Measurements from ENCODE around the gene EDIL3.
A peak's percentile ranks its signal among the peaks of the same experiment; 100 is the strongest.
"Not testable (repeated sequence)": the region's sequence is repeated elsewhere in the genome, so short reads cannot be mapped to it uniquely, and the experiment has no call there.

EDIL3 gene

DNA sequence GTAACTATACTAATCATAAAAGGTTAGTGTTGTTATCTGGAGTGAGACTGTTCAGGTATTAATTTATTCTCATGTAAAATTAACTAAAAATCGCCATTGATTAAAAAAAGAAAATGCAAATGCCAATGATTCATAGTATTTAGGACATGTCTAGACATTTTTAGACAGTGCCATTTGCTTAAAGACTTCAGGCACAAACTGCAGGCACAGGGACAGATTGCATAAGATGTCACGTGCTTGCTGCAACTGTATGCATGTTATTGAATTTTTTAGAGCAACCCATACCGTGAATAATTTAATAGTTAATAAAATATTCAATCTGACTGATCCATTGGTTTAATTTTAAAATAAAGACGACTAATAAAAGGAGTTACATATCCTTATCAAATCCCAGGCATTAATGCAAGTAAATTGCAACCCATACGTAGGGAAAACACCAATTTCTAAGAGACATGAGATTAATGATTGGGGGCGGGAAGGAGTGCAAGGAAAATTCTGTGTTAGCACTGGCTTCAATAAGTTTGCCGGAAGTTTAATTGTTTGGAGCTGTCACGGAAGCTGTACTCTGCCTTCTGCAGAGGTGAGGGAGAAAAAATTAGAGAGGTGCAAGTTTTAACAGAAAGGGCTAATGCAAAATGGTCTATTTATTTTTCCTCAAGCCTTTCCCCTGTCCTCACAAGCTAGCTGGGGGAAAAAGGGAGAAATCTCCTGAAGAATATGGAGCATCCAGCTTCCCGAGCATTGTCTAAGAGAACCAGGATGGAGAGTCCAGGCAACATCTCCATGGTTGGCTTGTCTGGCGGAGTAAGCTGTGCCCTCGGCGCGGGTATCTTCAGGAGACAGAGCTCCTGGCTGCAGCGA lies 2.9 kb downstream of the EDIL3 start:
- peak in 6 of 10 donors; percentile 12 to 62 (median 40) for DNase-seq

GRCh38 chr5:84379749-84380148 lies 4.9 kb downstream of the EDIL3 start:
- intact Hi-C loops (cut with DNase I), result loop anchor here (2.0 to 10.0 kb wide), 4 partner anchors 87 to 657 kb away; partner anchors contain the start of gene HAPLN1
- DNase-seq, result no peak

More for the DNA sequence above, 2.9 kb downstream of the EDIL3 start:
- intact Hi-C loops (cut with DNase I), result loop anchor here (2.0 to 5.0 kb wide), 2 partner anchors 89 to 455 kb away; no protein-coding TSS in a partner anchor

DNA sequence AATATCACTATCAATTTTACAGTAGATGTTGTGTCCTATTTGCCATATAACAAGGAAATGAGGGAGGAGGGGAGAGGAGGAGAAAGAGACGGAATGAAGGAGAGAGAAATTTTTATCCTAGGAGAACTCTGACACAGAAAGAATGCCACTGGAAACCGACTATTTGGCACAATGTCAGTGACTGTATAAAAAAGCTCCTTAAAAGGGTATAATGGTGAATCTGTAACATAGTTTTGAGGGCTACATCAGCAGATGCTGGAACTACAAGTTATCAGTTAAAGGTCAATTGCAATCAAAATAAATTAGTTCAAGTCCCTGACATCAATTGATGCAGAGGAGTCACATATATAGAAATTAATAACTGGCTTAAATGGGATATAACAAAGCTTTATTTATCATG lies 5.7 kb downstream of the EDIL3 start:
- intact Hi-C loops (cut with DNase I), result loop anchor here (5.0 to 10.0 kb wide), 2 partner anchors 104 to 657 kb away; partner anchors contain the start of gene HAPLN1
- no peak for DNase-seq

GRCh38 chr5:84378420-84378819 lies 6.3 kb downstream of the EDIL3 start:
- DNase-seq, result no peak
- intact Hi-C loops (cut with DNase I), result loop anchor here (5.0 to 10.0 kb wide), 2 partner anchors 104 to 656 kb away; partner anchors contain the start of gene HAPLN1

DNA sequence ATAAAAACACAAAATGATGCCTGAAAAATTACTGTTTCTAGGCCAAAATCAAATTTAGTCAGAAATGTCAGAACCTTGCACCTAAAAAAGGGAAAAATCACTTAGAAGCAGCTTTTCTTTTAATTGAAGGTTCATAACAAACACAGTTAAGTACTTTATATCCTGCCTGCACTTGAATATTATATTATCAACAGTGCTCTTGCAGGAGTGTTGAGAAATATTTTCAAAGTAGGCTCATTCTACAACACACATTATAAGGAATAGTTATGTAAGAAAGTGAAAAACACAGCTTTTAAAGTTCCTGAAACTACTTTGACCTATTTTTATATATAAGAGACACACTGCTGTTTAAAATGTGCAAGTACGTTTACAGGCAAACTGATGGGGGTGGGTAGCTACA lies 8.3 kb downstream of the EDIL3 start:
- DNase-seq, result no peak
- intact Hi-C loops (cut with DNase I), result loop anchor here (5.0 to 10.0 kb wide), 2 partner anchors 102 to 654 kb away; partner anchors contain the start of gene HAPLN1

DNA sequence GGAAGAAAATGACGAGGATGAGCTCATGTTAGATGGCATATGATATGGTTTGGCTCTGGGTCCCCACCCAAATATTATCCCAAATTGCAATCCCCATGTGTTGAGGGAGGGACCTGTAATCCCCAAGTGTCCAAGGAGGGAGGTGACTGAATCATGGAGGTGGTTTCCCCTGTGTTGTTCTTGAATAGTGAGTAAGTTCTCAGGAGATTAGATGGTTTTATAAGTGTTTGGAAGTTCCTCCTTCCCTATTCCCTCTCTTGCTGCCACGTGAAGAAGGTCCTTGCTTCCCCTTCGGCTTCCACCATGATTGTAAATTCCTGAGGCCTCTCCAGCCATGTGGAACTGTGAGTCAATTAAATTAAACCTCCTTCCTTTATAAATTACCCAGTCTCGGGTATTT lies 10.1 kb downstream of the EDIL3 start:
- intact Hi-C loops (cut with DNase I), result loop anchor here (10.0 kb wide), 1 partner anchor 100 kb away; no protein-coding TSS in a partner anchor
- no peak for DNase-seq

DNA sequence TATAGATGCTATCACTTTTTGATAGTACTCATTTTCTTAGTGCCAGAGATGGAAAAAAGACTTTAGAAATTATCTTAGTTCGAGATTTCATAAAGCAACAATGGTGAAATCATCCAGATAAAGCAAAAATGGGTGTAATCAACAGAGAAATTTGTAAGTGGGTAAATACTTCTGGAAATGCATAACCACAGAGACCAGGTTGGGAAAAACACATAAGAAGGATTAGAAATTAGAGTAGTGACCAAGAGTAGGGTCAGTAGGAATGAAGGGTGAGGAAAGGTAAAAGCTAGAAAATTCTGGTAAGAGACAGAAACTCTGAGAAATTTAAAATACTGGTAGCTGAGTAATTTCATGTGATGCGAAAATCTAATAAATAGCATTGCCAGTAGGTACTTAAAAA lies 11.2 kb downstream of the EDIL3 start:
- intact Hi-C loops (cut with DNase I), result loop anchor here (10.0 kb wide), 1 partner anchor 99 kb away; no protein-coding TSS in a partner anchor
- no peak for DNase-seq

- intact Hi-C loops (cut with DNase I), result loop anchor here (10.0 kb wide), 1 partner anchor 97 kb away; no protein-coding TSS in a partner anchor
Observed at GRCh38 chr5:84372066-84372695, 12.5 kb downstream of the EDIL3 start.

DNA sequence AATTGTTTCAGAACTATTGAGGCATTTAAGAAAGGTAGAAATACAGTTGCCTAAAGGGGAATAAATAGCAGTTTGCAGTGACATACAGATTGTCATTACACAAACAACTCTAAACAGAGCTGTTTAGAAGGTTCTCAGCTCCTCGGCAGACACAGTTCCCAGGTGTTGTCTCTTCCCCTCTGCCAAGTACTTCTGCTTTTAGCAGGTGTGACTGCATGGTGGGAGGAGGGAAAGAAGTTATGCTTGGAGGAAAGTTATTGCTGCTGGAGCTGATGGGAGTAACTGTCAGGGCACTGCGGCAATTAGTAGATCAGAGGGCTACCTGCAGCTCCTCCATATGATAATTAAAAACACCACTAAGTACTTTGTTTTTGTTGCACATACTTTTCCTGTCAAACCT lies 14.5 kb downstream of the EDIL3 start:
- intact Hi-C loops (cut with DNase I), result loop anchor here (10.0 kb wide), 1 partner anchor 95 kb away; no protein-coding TSS in a partner anchor
- DNase-seq, result no peak

More at GRCh38 chr5:84372066-84372695, 12.5 kb downstream of the EDIL3 start:
- no peak for DNase-seq

DNA sequence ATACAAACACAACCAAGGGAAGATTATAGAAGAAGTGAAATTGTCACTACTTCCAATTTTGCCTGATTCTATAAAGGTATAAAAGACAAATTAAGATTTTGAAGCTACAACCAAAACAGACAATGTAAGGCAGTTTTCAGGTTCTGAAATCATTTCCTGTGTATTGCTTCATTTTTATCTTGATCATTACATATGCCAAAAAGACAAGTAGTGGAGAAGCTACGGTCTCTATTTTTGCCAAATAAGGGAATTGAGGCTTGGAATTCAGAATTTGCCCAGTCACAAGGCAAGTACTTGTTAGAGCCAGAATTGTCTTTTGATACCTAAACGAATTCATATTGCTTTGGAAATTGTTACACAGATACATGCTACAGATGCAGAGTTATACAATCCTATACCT lies 20.6 kb downstream of the EDIL3 start:
- DNase-seq, result no peak
- intact Hi-C loops (cut with DNase I), result no loop called here

GRCh38 chr5:84362061-84362720 lies 22.5 kb downstream of the EDIL3 start:
- DNase-seq, result no peak
- intact Hi-C loops (cut with DNase I), result no loop called here

DNA sequence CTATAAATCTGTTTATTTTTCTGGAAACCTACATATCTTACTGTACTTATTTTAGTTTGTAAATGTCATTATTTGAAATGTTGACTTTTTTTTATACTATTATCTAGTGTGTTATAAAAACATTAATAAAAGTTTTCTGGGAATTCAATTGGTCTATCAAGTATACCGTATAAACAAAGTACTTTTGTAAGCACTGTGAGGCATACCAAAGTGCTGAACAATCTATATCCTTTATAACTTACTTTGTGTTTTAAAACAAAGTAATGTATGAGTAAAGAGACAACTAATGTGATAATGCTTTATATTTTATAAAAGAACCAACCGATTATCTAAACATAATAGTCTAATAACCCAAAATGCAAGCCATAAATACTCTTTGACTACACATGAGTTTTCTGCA lies 23.1 kb downstream of the EDIL3 start:
- no peak for DNase-seq
- intact Hi-C loops (cut with DNase I), result no loop called here

DNA sequence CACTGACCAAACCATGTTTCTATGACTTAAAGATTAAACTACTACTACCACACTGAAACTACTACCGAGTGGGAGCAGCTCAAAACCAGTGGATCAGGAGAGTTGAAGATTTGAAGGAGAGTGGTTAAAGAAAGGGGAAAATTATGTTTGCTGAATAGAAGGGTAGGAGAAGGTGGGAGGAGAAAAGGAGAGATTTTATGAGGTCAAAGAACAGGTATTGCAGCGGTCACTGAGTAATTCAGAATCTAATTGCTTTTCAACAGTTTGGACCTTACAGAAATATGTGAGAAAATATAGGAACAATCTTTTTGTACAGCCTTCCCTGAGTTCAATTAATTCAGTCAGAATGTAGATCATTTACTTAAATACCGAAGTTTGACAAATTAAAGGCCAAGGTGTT lies 24.6 kb downstream of the EDIL3 start:
- intact Hi-C loops (cut with DNase I), result no loop called here

GRCh38 chr5:84354101-84354500 lies 30.6 kb downstream of the EDIL3 start:
- intact Hi-C loops (cut with DNase I), result no loop called here
- DNase-seq, result no peak

More for the DNA sequence above, 24.6 kb downstream of the EDIL3 start:
- no peak for DNase-seq

DNA sequence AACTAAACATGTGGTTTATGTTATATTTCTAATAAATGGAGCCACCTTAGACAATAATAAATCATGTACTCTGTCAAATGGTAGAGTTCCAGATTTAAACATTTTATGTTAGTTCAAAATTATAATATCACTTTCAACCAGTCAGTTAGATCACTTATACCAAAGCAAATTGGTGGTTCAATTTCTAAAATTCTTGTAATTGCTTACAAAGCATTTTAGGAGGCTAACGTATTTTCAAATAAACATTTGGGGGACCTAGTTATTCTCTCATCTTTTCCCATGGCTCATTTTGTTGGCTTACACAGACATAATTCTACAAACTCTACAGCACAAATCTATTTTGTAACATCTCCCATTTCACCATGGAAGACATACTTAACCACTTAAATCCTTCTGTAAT lies 39.9 kb downstream of the EDIL3 start:
- intact Hi-C loops (cut with DNase I), result no loop called here
- DNase-seq, result no peak

- intact Hi-C loops (cut with DNase I), result no loop called here
Observed at GRCh38 chr5:84343171-84343570, 41.5 kb downstream of the EDIL3 start.

DNA sequence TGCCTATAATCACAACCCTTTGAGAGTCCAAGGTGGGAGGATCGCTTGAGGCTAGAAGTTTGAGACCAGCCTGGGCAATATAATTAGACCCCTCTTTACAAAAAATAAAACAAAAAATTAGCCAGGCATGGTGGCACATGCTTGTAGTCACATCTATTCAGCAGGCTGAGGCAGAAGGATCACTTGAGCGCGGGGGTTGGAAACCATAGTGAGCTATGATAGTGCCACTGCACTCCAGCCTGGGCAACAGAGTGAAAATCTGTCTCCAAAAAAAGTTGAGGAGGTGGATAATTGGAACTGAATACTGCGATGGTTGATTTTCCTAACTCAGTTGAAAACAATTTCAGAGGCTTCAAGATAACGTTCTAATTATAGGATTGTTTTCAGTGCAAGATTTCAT lies 52.6 kb downstream of the EDIL3 start:
- peak in 7 of 10 donors; percentile 8 to 86 (median 28) for DNase-seq
- intact Hi-C loops (cut with DNase I), result no loop called here

More at GRCh38 chr5:84343171-84343570, 41.5 kb downstream of the EDIL3 start:
- no peak for DNase-seq

GRCh38 chr5:84327591-84327990 lies 57.1 kb downstream of the EDIL3 start:
- DNase-seq, result no peak
- intact Hi-C loops (cut with DNase I), result no loop called here

DNA sequence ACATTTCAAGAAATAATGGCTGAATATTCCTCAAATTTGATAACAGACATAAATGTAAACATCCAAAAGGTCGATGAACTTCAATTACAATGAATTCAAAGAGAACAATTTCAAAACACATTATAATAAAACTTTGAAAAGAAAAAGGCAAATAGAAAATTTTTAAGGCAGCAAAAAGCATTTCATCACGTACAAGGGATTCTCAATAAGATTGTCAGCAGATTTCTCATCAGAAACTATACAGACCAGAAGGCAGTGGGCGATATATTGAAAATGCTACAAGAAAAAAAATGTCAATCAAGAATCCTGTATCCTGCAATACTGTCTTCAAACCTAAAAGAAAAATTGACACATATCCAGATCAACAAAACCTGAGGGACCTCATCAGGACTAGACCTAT lies 62.0 kb downstream of the EDIL3 start:
- intact Hi-C loops (cut with DNase I), result no loop called here
- no peak for DNase-seq

DNA sequence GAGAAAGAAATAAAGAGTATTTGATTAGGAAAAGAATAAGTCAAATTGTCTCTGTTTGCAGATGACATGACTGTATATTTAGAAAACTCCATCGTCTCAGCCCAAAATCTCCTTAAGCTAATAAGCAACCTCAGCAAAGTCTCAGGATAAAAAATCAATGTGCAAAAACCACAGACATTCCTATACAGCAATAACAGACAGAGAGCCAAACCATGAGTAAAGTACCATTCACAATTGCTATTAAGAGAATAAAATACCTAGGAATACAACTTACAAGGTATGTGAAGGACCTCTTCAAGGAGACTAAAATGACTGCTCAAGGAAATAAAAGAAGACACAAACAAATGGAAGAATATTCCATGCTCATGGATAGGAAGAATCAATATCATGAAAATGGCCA lies 66.9 kb downstream of the EDIL3 start:
- intact Hi-C loops (cut with DNase I); DNase-seq: not testable (repeated sequence)

DNA sequence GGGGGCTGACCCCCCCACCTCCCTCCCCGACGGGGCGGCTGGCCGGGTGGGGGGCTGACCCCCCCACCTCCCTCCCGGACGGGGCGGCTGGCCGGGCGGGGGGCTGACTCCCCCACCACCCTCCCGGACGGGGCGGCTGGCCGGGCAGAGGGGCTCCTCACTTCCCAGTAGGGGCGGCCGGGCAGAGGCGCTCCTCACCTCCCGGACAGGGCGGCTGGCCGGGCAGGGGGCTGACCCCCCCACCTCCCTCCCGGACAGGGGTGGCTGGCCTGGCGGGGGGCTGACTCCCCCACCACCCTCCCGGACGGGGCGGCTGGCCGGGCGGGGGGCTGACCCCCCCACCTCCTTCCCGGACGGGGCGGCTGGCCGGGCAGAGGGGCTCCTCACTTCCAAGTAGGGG lies 72.4 kb downstream of the EDIL3 start:
- intact Hi-C loops (cut with DNase I), result not testable (repeated sequence)
- DNase-seq, result peak in 1 of 10 donors; percentile 30

Measured in posterior cingulate gyrus (tissue), 11 donors.